Tibial nerve (tissue), 4 donors: ENCODE measurements around the gene ZCCHC2. TPM values are rescaled to one million over a fixed set of nuclear protein-coding genes. Genes with fewer than 3 reads are reported as not detected.

ENCODE experiments used
- DNase-seq, 2 donors: peaks; one replicate each; pipeline ENCODE4 v3.0.0-alpha.2; 2019; ENCODE audit warnings: low spot score in 2 of 2
- H3K27ac ChIP-seq, 4 donors: fragments of 200-600 bp; sonication (generic) in 3 of 4; one replicate each; pipeline ENCODE4 v1.5.1; 2017 to 2019; ENCODE audit warnings: mild to moderate bottlenecking in 1 of 4
- H3K27me3 ChIP-seq, 2 donors: fragments of 200-600 bp; sonication (generic) in 1 of 2; one replicate each; pipeline versions ENCODE4 v1.5.1 to v1.6.0; 2017 to 2019
- H3K36me3 ChIP-seq, 3 donors: fragments of 200-600 bp; sonication (generic); one replicate each; pipeline ENCODE4 v1.5.1; 2018 to 2019
- H3K4me1 ChIP-seq, 4 donors: fragments of 200-600 bp; sonication (generic) in 3 of 4; one replicate each; pipeline ENCODE4 v1.5.1; 2017 to 2019
- H3K4me3 ChIP-seq, 4 donors: fragments of 200-600 bp; sonication (generic) in 3 of 4; one replicate each; pipeline ENCODE4 v1.5.1; 2017 to 2019; ENCODE audit warnings: mild to moderate bottlenecking in 1 of 4, moderate library complexity in 1 of 4
- H3K9me3 ChIP-seq, 4 donors: fragments of 200-600 bp; sonication (generic) in 3 of 4; one replicate each; pipeline ENCODE4 v1.5.1; 2017 to 2019
- CTCF ChIP-seq, 5 experiments: fragments of 200-600 bp in 3 of 5; fragments of 450-650 bp in 2 of 5; sonication (generic) in 3 of 5; IDR thresholded peaks; one replicate each; pipeline ENCODE4 v1.5.1; 2016 to 2019; ENCODE audit warnings: antibody characterized with exemption in 5 of 5, mild to moderate bottlenecking in 3 of 5, moderate library complexity in 2 of 5
- EP300 ChIP-seq, 2 donors: sonication (generic); formaldehyde crosslinking; IDR thresholded peaks; one replicate each; pipeline ENCODE4 v1.6.1; 2017; ENCODE audit warnings: antibody characterized with exemption in 2 of 2, mild to moderate bottlenecking in 1 of 2
- POLR2A ChIP-seq, 2 donors: fragments of 450-650 bp; IDR thresholded peaks; one replicate each; pipeline ENCODE4 v1.6.1; 2017; ENCODE audit warnings: antibody characterized with exemption in 2 of 2, mild to moderate bottlenecking in 2 of 2, moderate library complexity in 2 of 2
- WGBS, 2 donors: methylation state at CpG; one replicate each; pipeline ENCODE4 v1.1.5; 2018; 5-methylcytosine and 5-hydroxymethylcytosine counted together
- total RNA-seq, 4 donors: library from RNA; depleted of rRNA; stranded (reverse); fragments of >200 nt; gene quantifications; one replicate each; pipeline ENCODE4 v1.1.0, GENCODE V29; 2016

Gene ZCCHC2
- total RNA-seq, 4 donors from 2014 or later = 32.4 to 49.4 (median 38.4) TPM

- no peak for TF ChIP-seq EP300 (IDR thresholded peaks at IDR 0.05)
- no peak for TF ChIP-seq POLR2A (IDR thresholded peaks at IDR 0.05)
- no peak for TF ChIP-seq CTCF (IDR thresholded peaks at IDR 0.05)
- Histone ChIP-seq H3K27ac (no peak overlapping the region), H3K27me3 (no peaks in the 10 kb centered on the region), H3K4me3 (no peak overlapping the region), H3K4me1 (no peaks in the 10 kb centered on the region), H3K36me3 (no peaks in the 10 kb centered on the region), H3K9me3 (peaks cover 0 to 9% (median under 1%) of the 10 kb centered on the region in 4 donors)
- 68 to 70% methylated on average over 4 of the region's 4 CpGs for WGBS, 2 donors
- DNase-seq = no peak
Observed at GRCh38 chr18:62486290-62486964, 36.4 kb upstream of the ZCCHC2 start.

- Histone ChIP-seq H3K27ac (no peak overlapping the region), H3K27me3 (no peaks in the 10 kb centered on the region), H3K36me3 (no peaks in the 10 kb centered on the region), H3K4me1 (no peaks in the 10 kb centered on the region), H3K9me3 (peaks cover 0 to 6% (median 0%) of the 10 kb centered on the region in 4 donors), H3K4me3 (no peak overlapping the region)
- 92 to 96% methylated on average over 5 of the region's 5 CpGs for WGBS, 2 donors
- DNase-seq = no peak
- TF ChIP-seq EP300 (IDR thresholded peaks at IDR 0.05) (no peak), POLR2A (IDR thresholded peaks at IDR 0.05) (no peak), CTCF (IDR thresholded peaks at IDR 0.05) (no peak)
Observed at GRCh38 chr18:62487161-62487560, 35.7 kb upstream of the ZCCHC2 start.

- no peak for TF ChIP-seq CTCF (IDR thresholded peaks at IDR 0.05)
- TF ChIP-seq EP300 (IDR thresholded peaks at IDR 0.05) = no peak
- TF ChIP-seq POLR2A (IDR thresholded peaks at IDR 0.05) = no peak
- Histone ChIP-seq H3K36me3 (no peaks in the 10 kb centered on the region), H3K27me3 (no peaks in the 10 kb centered on the region), H3K4me1 (no peaks in the 10 kb centered on the region), H3K27ac (no peak overlapping the region), H3K4me3 (no peak overlapping the region), H3K9me3 (peaks cover 0 to 5% (median 0%) of the 10 kb centered on the region in 4 donors)
- DNase-seq = no peak
- 49 to 57% methylated on average over 3 of the region's 3 CpGs for WGBS, 2 donors
Observed at GRCh38 chr18:62490967-62491695, 31.7 kb upstream of the ZCCHC2 start.

- Histone ChIP-seq H3K4me3 (no peak overlapping the region), H3K27ac (no peak overlapping the region), H3K9me3 (no peaks in the 10 kb centered on the region), H3K36me3 (no peaks in the 10 kb centered on the region), H3K27me3 (no peaks in the 10 kb centered on the region), H3K4me1 (no peaks in the 10 kb centered on the region)
- no peak for TF ChIP-seq CTCF (IDR thresholded peaks at IDR 0.05)
- no peak for TF ChIP-seq EP300 (IDR thresholded peaks at IDR 0.05)
- no peak for TF ChIP-seq POLR2A (IDR thresholded peaks at IDR 0.05)
- 91 to 93% methylated on average over 17 of the region's 17 CpGs for WGBS, 2 donors
- DNase-seq = no peak
Observed at GRCh38 chr18:62493033-62493862, 29.6 kb upstream of the ZCCHC2 start.
